Endothelial cell of umbilical vein (primary cell): ENCODE results near the gene UBXN1. TPM values are rescaled to one million over a fixed set of nuclear protein-coding genes. Genes with fewer than 3 reads are reported as not detected.

Source experiments
- BruUV-seq: library from RNA; stranded (reverse); fragments of 400-500 nt; replicated peaks from 2 replicates; lab custom pipeline; 2021; lab: Mats Ljungman, UMichigan
- CTCF ChIA-PET: fragments of 300-600, 350-600 bp; sonication (Branson Sonifier 250); formaldehyde crosslinking; loops from one replicate; lab custom pipeline; 2021; ENCODE audit warnings: antibody characterized with exemption, inconsistent platforms; lab: Charles Lee
- POLR2A ChIA-PET: fragments of 300-600, 350-600 bp; sonication (Branson Sonifier 250); formaldehyde crosslinking; loops from one replicate; lab custom pipeline; 2021; ENCODE audit warnings: antibody characterized with exemption, inconsistent platforms; lab: Charles Lee
- DNase-seq: peaks from one replicate; pipeline ENCODE4 v3.0.0-alpha.2; 2011; ENCODE audit warnings: low read depth, low spot score
- FAIRE-seq: peaks from 2 replicates; lab custom pipeline; 2011; peaks lifted over from hg19 to GRCh38; lab: Jason Lieb, UNC
- H2AFZ ChIP-seq: 2 replicates; pipeline ENCODE4 v1.6.0; 2012; ENCODE audit warnings: low read depth, low read length, control low read depth, inconsistent platforms
- H3K27ac ChIP-seq: 2 replicates; pipeline ENCODE4 v1.5.1; 2011; ENCODE audit warnings: low read depth, mild to moderate bottlenecking, control low read depth, low read length, moderate library complexity; ENCODE audit not compliant: insufficient read depth
- H3K27me3 ChIP-seq, 2 experiments: 2 replicates each; pipeline versions ENCODE4 v1.6.0 to v1.6.1; 2011; ENCODE audit warnings: low read length in 2 of 2, mixed read lengths in 1 of 2; ENCODE audit not compliant: control insufficient read depth in 2 of 2, insufficient read depth in 2 of 2
- H3K36me3 ChIP-seq, 2 experiments: 2 replicates in 1 of 2; 3 replicates in 1 of 2; pipeline ENCODE4 v1.5.1; 2011; ENCODE audit warnings: low read length in 2 of 2, mild to moderate bottlenecking in 1 of 2, moderate library complexity in 1 of 2; ENCODE audit not compliant: control insufficient read depth in 2 of 2, insufficient read depth in 2 of 2; ENCODE audit errors: extremely low read depth in 1 of 2
- H3K4me1 ChIP-seq: 3 replicates; pipeline ENCODE4 v1.5.1; 2011; ENCODE audit warnings: mild to moderate bottlenecking, low read length; ENCODE audit not compliant: control insufficient read depth, insufficient read depth; ENCODE audit errors: extremely low read depth
- H3K4me2 ChIP-seq: 2 replicates; pipeline ENCODE4 v1.6.1; 2011; ENCODE audit warnings: low read length, control low read depth, mixed read lengths; ENCODE audit not compliant: insufficient read depth
- H3K4me3 ChIP-seq, 3 experiments: fragments of 200-600 bp in 1 of 3; sonication (generic), shearing (Covaris generic) in 1 of 3; replicated peaks in 1 of 3; 2 replicates each; pipeline ENCODE4 v1.5.1; 2011 to 2016; ENCODE audit warnings: control low read depth in 3 of 3, low read length in 3 of 3, mild to moderate bottlenecking in 2 of 3, inconsistent platforms in 1 of 3, low read depth in 1 of 3, moderate library complexity in 1 of 3; ENCODE audit not compliant: insufficient read depth in 1 of 3
- H3K79me2 ChIP-seq: 2 replicates; pipeline ENCODE4 v1.6.0; 2012; ENCODE audit warnings: low read length, inconsistent platforms; ENCODE audit not compliant: control insufficient read depth, insufficient read depth
- H3K9ac ChIP-seq: replicated peaks from 2 replicates; pipeline ENCODE3; 2011; ENCODE audit warnings: low read length, control low read depth; ENCODE audit not compliant: insufficient read depth; ENCODE audit errors: extremely low read depth
- H3K9me1 ChIP-seq: replicated peaks from 3 replicates; pipeline ENCODE4 v1.6.0; 2011; ENCODE audit warnings: mild to moderate bottlenecking, low read length; ENCODE audit not compliant: control insufficient read depth, insufficient read depth; ENCODE audit errors: extremely low read depth
- H3K9me3 ChIP-seq: replicated peaks from 2 replicates; pipeline ENCODE4 v1.5.1; 2012; ENCODE audit warnings: low read length, inconsistent platforms; ENCODE audit not compliant: control insufficient read depth, insufficient read depth
- H4K20me1 ChIP-seq: replicated peaks from 2 replicates; pipeline ENCODE3; 2011; ENCODE audit warnings: mild to moderate bottlenecking, low read length; ENCODE audit not compliant: control insufficient read depth, insufficient read depth; ENCODE audit errors: extremely low read depth
- EZH2 ChIP-seq: IDR thresholded peaks from 2 replicates; pipeline ENCODE4 v1.6.1; 2012; ENCODE audit warnings: borderline replicate concordance, low read depth, mild to moderate bottlenecking, moderate library complexity, low read length, inconsistent platforms; ENCODE audit not compliant: severe bottlenecking
- FOS ChIP-seq: IDR thresholded peaks from 2 replicates; pipeline ENCODE4 v1.6.1; 2011; ENCODE audit warnings: mild to moderate bottlenecking, low read length, moderate library complexity, borderline replicate concordance; ENCODE audit not compliant: insufficient read depth
- GATA2 ChIP-seq: IDR thresholded peaks from 2 replicates; pipeline ENCODE4 v1.7.0; 2011; ENCODE audit warnings: low read depth, mild to moderate bottlenecking, moderate library complexity, mixed read lengths, low read length; ENCODE audit not compliant: insufficient read length, insufficient read depth
- JUN ChIP-seq: IDR thresholded peaks from 2 replicates; pipeline ENCODE4 v1.6.1; 2011; ENCODE audit warnings: borderline replicate concordance, low read depth; ENCODE audit not compliant: insufficient read length, insufficient read depth
- MYC ChIP-seq: IDR thresholded peaks from one replicate; pipeline ENCODE4 v1.6.1; 2011; ENCODE audit warnings: mild to moderate bottlenecking, low read depth, low read length
- POLR2A ChIP-seq: IDR thresholded peaks from 2 replicates; pipeline ENCODE4 v1.6.1; 2012; ENCODE audit warnings: low read depth, mild to moderate bottlenecking, control low read depth, low read length
- POLR2AphosphoS5 ChIP-seq: IDR thresholded peaks from 2 replicates; pipeline ENCODE4 v1.6.1; 2012; ENCODE audit warnings: low read depth, mild to moderate bottlenecking, control low read depth, low read length, moderate library complexity; ENCODE audit not compliant: insufficient read depth
- dilution Hi-C: fragments of 300-500 bp; cut with MboI; formaldehyde crosslinking; loops from one replicate; pipeline ENCODE4 v1.15.0; 2019; ENCODE audit warnings: low sequenced_read_pairs; ENCODE audit not compliant: extremely low pct_ligation_motif_present
- intact Hi-C: fragments of 100-400 bp; cut with micrococcal nuclease; formaldehyde crosslinking; loops from one replicate; pipeline ENCODE4 v1.10.0; 2022
- polyA plus RNA-seq, 4 experiments: library from polyadenylated mRNA; depleted of rRNA in 3 of 4; stranded (reverse) in 3 of 4; unstranded in 1 of 4; fragments of >200 nt; gene quantifications; 2 replicates each; pipeline versions ENCODE4 v1.2.1 to v1.2.3, GENCODE V29; 2011 to 2012; ENCODE audit warnings: missing spikeins in 1 of 4
- total RNA-seq: library from RNA; stranded (reverse); gene quantifications from 2 replicates; pipeline ENCODE4 v1.2.3, GENCODE V29; 2021
- TF ChIP-seq, protein P1 (sequence below), 2 donors: IDR thresholded peaks; 1 replicate in 1 of 2; 2 replicates in 1 of 2; pipeline ENCODE4 v1.5.1; 2011; ENCODE audit warnings: low read length in 2 of 2, mild to moderate bottlenecking in 2 of 2, moderate library complexity in 2 of 2, control low read depth in 1 of 2, inconsistent platforms in 1 of 2, low read depth in 1 of 2; ENCODE audit not compliant: insufficient read depth in 1 of 2; ENCODE audit errors: extremely low read depth in 1 of 2
- TF ChIP-seq, protein P2 (sequence below): IDR thresholded peaks from 2 replicates; pipeline ENCODE4 v1.6.1; 2011; ENCODE audit not compliant: insufficient read depth, insufficient read length

UBXN1 gene
- total and polyA plus RNA-seq, 2 donors (not counting 3 experiments of a cell fraction or from before 2014, with no cell fraction given), result 113 to 114 TPM

DNA sequence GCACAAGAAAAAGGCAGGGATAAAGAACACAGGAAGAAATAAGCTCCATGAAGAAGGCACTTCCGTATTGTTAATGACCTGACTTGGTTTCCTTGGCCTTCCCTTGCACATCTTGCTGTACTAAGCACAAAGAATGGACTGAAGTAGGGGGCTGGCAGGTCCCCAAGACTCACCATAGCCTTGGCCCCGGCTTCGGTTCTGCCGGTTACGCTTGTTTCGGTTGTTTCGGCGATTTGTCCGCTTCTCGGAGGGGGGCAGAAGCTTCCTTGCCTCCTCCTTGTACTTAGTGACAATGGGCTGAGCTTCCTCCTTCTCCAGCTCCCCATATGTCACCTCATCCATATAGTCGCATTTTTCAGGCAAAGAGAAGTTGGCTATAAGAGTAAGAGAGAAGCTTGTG, 37.9 kb upstream of the UBXN1 start:
- CTCF ChIA-PET, result no interaction called here

More for the DNA sequence above, 37.9 kb upstream of the UBXN1 start:
- FAIRE-seq, result no peak
- Histone ChIP-seq H3K79me2 (peaks cover 40% of the 10 kb centered on the region), H3K4me1 (no peaks in the 10 kb centered on the region), H3K27me3 (no peaks in the 10 kb centered on the region), H3K4me2 (no peak overlapping the region), H3K36me3 (peaks cover 47 to 50% of the 10 kb centered on the region in 2 experiments), H3K27ac (no peak overlapping the region), H3K9me1 (no peaks in the 10 kb centered on the region), H4K20me1 (no peaks in the 10 kb centered on the region), H2AFZ (no peak overlapping the region), H3K9ac (no peak overlapping the region), H3K9me3 (no peaks in the 10 kb centered on the region), H3K4me3 (no peak overlapping the region)
- TF ChIP-seq EZH2, result no peak
- no peak for TF ChIP-seq GATA2
- TF ChIP-seq FOS, result no peak
- TF ChIP-seq MYC, result no peak
- TF ChIP-seq JUN, result no peak
- TF ChIP-seq POLR2A, result no peak
- TF ChIP-seq, protein P1, sequence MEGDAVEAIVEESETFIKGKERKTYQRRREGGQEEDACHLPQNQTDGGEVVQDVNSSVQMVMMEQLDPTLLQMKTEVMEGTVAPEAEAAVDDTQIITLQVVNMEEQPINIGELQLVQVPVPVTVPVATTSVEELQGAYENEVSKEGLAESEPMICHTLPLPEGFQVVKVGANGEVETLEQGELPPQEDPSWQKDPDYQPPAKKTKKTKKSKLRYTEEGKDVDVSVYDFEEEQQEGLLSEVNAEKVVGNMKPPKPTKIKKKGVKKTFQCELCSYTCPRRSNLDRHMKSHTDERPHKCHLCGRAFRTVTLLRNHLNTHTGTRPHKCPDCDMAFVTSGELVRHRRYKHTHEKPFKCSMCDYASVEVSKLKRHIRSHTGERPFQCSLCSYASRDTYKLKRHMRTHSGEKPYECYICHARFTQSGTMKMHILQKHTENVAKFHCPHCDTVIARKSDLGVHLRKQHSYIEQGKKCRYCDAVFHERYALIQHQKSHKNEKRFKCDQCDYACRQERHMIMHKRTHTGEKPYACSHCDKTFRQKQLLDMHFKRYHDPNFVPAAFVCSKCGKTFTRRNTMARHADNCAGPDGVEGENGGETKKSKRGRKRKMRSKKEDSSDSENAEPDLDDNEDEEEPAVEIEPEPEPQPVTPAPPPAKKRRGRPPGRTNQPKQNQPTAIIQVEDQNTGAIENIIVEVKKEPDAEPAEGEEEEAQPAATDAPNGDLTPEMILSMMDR (IDR thresholded peaks at IDR 0.05; ENCODE audit: extremely low read depth in 1 of 2, insufficient read depth in 1 of 2, low read depth in 1 of 2, low read length in 2 of 2), result no peak
- TF ChIP-seq POLR2AphosphoS5, result no peak
- TF ChIP-seq, protein P2, sequence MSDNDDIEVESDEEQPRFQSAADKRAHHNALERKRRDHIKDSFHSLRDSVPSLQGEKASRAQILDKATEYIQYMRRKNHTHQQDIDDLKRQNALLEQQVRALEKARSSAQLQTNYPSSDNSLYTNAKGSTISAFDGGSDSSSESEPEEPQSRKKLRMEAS, result no peak
- no TSS peak for BruUV-seq
- DNase-seq, result no peak
- dilution Hi-C loops (no loop called here), intact Hi-C loops (no loop called here)
- POLR2A ChIA-PET, result no interaction called here
